Sigmoid colon (tissue), 7 donors: ENCODE measurements around the gene WNT3. TPM values are rescaled to one million over a fixed set of nuclear protein-coding genes. Genes with fewer than 3 reads are reported as not detected.

Experiments used
- DNase-seq: peaks from one replicate; pipeline ENCODE4 v3.0.0-alpha.2; 2019
- H3K27ac ChIP-seq, 4 donors: fragments of 200-600 bp; sonication (generic); one replicate each; pipeline ENCODE4 v1.5.1; 2016 to 2019; ENCODE audit warnings: mild to moderate bottlenecking in 1 of 4
- H3K27me3 ChIP-seq, 3 donors: fragments of 200-600 bp; sonication (generic); one replicate each; pipeline ENCODE4 v1.5.1; 2019; ENCODE audit warnings: mild to moderate bottlenecking in 1 of 3
- H3K36me3 ChIP-seq, 4 donors: fragments of 200-600 bp; sonication (generic); one replicate each; pipeline ENCODE4 v1.5.1; 2016 to 2019
- H3K4me1 ChIP-seq, 4 donors: fragments of 200-600 bp; sonication (generic); one replicate each; pipeline ENCODE4 v1.5.1; 2017 to 2019
- H3K4me3 ChIP-seq, 4 donors: fragments of 200-600 bp; sonication (generic); one replicate each; pipeline ENCODE4 v1.5.1; 2017 to 2019; ENCODE audit warnings: mild to moderate bottlenecking in 2 of 4, moderate library complexity in 1 of 4
- H3K9me3 ChIP-seq, 4 donors: fragments of 200-600 bp in 3 of 4; sonication (generic) in 3 of 4; one replicate each; pipeline versions ENCODE4 v1.5.1 to v1.6.1; 2013 to 2019
- EP300 ChIP-seq, 4 donors: sonication (generic); formaldehyde crosslinking; IDR thresholded peaks; one replicate each; pipeline ENCODE4 v1.6.1; 2017; ENCODE audit warnings: antibody characterized with exemption in 4 of 4
- POLR2A ChIP-seq, 2 donors: fragments of 450-650 bp; IDR thresholded peaks; one replicate each; pipeline ENCODE4 v1.6.1; 2016; ENCODE audit warnings: antibody characterized with exemption in 2 of 2, mild to moderate bottlenecking in 2 of 2, moderate library complexity in 2 of 2
- POLR2AphosphoS5 ChIP-seq, 4 donors: sonication (generic); formaldehyde crosslinking; IDR thresholded peaks; one replicate each; pipeline ENCODE4 v1.6.1; 2017; ENCODE audit warnings: antibody characterized with exemption in 4 of 4
- WGBS, 2 donors: extraction: QIAGEN DNeasy Blood & Tissue Kit; methylation state at CpG; one replicate each; pipeline ENCODE4 v1.1.7; 2013; 5-methylcytosine and 5-hydroxymethylcytosine counted together
- intact Hi-C: fragments of 100-400 bp; cut with DNase I; formaldehyde crosslinking; loops from one replicate; pipeline ENCODE4 v1.15.1; 2023
- polyA plus RNA-seq, 3 donors: library from polyadenylated mRNA; stranded (reverse); fragments of 200-250 nt; gene quantifications; one replicate each; pipeline ENCODE4 v1.2.3, GENCODE V29; 2013
- total RNA-seq, 4 donors: library from RNA; depleted of rRNA; stranded (reverse); fragments of >200 nt; gene quantifications; one replicate each; pipeline ENCODE4 v1.1.0, GENCODE V29; 2016
- TF ChIP-seq, protein P1 (sequence below), 4 experiments: fragments of 450-650 bp in 3 of 4; fragments of 200-600 bp in 1 of 4; IDR thresholded peaks; one replicate each; pipeline ENCODE4 v1.5.1; 2016 to 2019; ENCODE audit warnings: antibody characterized with exemption in 4 of 4, mild to moderate bottlenecking in 3 of 4, moderate library complexity in 2 of 4
- donor health status: healthy with polysubstance abuse.
- donor health status: Bipolar disorder and iron deficiency.
- donor health status: healthy.

The WNT3 gene
- total and polyA plus RNA-seq, 7 donors: under 0.01 to 0.71 (median 0.52) TPM; not detected in 1

DNA sequence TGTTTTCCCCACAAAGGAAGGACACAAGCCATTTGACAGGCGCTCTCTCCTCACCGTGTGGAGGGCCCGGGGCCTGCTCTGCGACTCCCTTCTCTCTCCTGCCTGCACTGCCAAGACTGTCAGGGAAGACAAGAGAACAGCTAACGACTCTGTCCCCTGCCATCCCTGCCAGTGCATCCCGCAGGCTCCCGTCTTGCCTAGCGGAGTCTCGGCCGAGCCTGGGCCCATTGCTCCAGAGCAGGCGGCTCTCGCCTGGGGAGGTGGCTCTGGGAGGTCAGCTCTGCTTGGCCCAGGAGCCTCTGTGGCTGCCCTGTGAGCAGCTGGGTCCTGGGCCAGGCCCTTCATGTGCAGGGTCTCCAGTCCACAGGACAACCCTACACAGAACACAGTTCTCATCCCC, 53.0 kb downstream of the WNT3 start:
- H3K9me3 ChIP-seq: no peaks in the 10 kb centered on the region
- TF ChIP-seq POLR2AphosphoS5 (IDR thresholded peaks at IDR 0.05): no peak
- no peak for TF ChIP-seq POLR2A (IDR thresholded peaks at IDR 0.05)
- TF ChIP-seq, protein P1, sequence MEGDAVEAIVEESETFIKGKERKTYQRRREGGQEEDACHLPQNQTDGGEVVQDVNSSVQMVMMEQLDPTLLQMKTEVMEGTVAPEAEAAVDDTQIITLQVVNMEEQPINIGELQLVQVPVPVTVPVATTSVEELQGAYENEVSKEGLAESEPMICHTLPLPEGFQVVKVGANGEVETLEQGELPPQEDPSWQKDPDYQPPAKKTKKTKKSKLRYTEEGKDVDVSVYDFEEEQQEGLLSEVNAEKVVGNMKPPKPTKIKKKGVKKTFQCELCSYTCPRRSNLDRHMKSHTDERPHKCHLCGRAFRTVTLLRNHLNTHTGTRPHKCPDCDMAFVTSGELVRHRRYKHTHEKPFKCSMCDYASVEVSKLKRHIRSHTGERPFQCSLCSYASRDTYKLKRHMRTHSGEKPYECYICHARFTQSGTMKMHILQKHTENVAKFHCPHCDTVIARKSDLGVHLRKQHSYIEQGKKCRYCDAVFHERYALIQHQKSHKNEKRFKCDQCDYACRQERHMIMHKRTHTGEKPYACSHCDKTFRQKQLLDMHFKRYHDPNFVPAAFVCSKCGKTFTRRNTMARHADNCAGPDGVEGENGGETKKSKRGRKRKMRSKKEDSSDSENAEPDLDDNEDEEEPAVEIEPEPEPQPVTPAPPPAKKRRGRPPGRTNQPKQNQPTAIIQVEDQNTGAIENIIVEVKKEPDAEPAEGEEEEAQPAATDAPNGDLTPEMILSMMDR (IDR thresholded peaks at IDR 0.05): no peak
- TF ChIP-seq EP300 (IDR thresholded peaks at IDR 0.05): no peak
- no peak overlapping the region for H3K27ac ChIP-seq
- H3K4me3 ChIP-seq: no peak overlapping the region
- no peaks in the 10 kb centered on the region for H3K36me3 ChIP-seq
- DNase-seq: no peak
- H3K4me1 ChIP-seq: peaks cover 0 to 13% (median 10%) of the 10 kb centered on the region in 4 donors
- no peaks in the 10 kb centered on the region for H3K27me3 ChIP-seq
- 95% methylated on average over 12 of the region's 12 CpGs for WGBS, 2 donors
- intact Hi-C loops: no loop called here

DNA sequence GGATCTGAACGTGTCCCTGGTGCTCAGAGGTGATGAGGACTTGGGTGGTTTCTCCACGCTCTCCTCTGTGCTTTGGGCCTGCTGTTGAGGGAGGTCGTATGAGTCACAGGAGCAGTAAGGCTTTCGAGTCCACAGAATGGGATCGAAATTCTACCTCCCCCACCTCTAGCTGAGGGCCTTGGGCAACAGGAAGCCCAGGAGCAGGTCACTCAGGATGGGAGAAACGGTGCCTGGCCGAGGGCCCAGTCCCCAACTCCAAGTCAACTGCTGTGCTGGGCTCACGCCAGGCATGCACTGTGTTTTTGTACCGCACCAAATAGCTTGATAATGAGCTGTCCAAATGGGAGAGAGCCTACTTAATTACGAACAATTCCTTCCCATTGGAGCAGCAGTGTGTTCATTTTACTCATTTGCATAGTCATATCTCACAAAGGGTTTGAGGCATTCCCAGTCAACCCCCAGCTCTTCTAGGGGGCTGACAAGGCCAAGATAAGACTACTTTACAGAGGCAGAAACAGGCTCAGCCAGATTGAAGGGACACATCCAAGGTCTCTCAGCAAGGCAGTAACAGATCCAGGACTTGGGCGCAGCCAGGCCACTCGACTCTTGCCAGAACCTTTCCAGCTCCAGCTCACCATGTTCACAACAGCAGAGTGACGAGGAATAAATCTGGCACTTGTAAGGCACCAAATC, 53.6 kb downstream of the WNT3 start:
- peaks cover 0 to 7% (median 5%) of the 10 kb centered on the region in 4 donors for H3K4me1 ChIP-seq
- H3K9me3 ChIP-seq: no peaks in the 10 kb centered on the region
- TF ChIP-seq EP300 (IDR thresholded peaks at IDR 0.05): no peak
- TF ChIP-seq POLR2AphosphoS5 (IDR thresholded peaks at IDR 0.05): no peak
- TF ChIP-seq, protein P1 (IDR thresholded peaks at IDR 0.05): no peak
- TF ChIP-seq POLR2A (IDR thresholded peaks at IDR 0.05): no peak
- intact Hi-C loops: no loop called here
- DNase-seq: no peak
- H3K27ac ChIP-seq: no peak overlapping the region
- WGBS, 2 donors: 81 to 84% methylated on average over 13 of the region's 13 CpGs
- no peaks in the 10 kb centered on the region for H3K27me3 ChIP-seq
- peaks cover 0 to 2% (median 0%) of the 10 kb centered on the region in 4 donors for H3K36me3 ChIP-seq
- no peak overlapping the region for H3K4me3 ChIP-seq

DNA sequence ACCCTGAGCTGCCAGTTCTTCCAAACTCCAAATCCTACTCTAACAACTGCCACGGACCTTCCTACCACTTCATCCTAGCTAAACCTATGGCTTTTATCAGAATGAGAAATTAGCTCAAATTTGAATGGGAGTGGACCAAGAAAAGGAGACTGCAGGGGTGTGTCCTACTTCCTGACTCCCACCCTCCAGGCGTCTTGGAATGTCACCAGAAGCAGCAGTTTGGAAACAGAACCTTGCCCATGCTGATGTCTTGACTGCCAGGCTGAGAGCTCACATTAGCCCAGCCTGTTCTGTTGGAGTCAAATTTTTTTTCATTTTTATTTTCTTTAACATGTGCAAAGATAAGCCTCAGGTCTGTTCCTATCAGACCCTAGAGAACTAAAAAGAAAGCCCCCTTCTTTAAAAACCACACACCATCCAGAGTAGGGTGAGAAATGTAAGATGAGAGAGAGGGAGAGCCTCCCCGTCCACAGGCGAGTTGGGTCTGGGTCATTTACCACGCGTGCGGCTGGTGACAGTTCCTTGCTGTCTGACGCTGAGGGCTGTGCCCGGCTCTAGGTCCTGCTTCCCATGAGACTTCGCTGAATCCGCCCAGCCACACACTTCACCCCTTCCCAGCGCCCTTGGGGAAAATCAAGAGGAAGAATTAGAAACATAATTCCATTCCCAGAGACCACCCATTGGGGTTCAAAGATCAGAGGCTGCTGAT, 54.3 kb downstream of the WNT3 start:
- 91 to 92% methylated on average over 12 of the region's 12 CpGs for WGBS, 2 donors
- Histone ChIP-seq H3K36me3 (peaks cover 0 to 8% (median 0%) of the 10 kb centered on the region in 4 donors), H3K9me3 (no peaks in the 10 kb centered on the region), H3K27me3 (no peaks in the 10 kb centered on the region), H3K27ac (no peak overlapping the region), H3K4me3 (no peak overlapping the region), H3K4me1 (no peaks in the 10 kb centered on the region)
- intact Hi-C loops: no loop called here
- DNase-seq: no peak
- TF ChIP-seq, protein P1 (IDR thresholded peaks at IDR 0.05): no peak
- TF ChIP-seq EP300 (IDR thresholded peaks at IDR 0.05) (no peak), POLR2AphosphoS5 (IDR thresholded peaks at IDR 0.05) (no peak), POLR2A (IDR thresholded peaks at IDR 0.05) (no peak)

DNA sequence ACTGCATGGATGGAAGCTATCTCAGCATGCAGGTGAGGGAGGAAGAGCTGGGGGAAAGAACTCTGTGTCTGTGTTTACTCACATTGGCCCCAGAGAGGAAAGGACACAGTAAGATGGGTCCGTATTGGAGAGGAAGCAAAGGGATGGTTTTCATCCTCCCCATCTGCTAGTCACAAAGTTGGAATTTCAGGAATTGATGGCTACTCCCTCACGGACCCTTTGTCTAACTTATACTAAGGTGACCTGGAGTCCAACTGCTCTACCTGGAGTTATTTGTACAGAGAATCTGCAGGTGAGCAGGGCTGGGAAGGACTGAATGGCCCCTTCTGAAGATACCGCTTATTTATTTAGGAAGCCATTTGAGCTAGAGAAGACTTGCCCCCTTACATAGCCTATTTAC, 55.1 kb downstream of the WNT3 start:
- no peak overlapping the region for H3K4me3 ChIP-seq
- intact Hi-C loops: no loop called here
- no peak for DNase-seq
- TF ChIP-seq, protein P1 (IDR thresholded peaks at IDR 0.05): no peak
- no peak for TF ChIP-seq POLR2A (IDR thresholded peaks at IDR 0.05)
- no peak for TF ChIP-seq POLR2AphosphoS5 (IDR thresholded peaks at IDR 0.05)
- no peak for TF ChIP-seq EP300 (IDR thresholded peaks at IDR 0.05)
- peaks cover 0 to 12% (median 0%) of the 10 kb centered on the region in 4 donors for H3K36me3 ChIP-seq
- H3K9me3 ChIP-seq: no peaks in the 10 kb centered on the region
- no peaks in the 10 kb centered on the region for H3K27me3 ChIP-seq
- no peak overlapping the region for H3K27ac ChIP-seq
- 88 to 90% methylated on average over 3 of the region's 3 CpGs for WGBS, 2 donors
- H3K4me1 ChIP-seq: no peaks in the 10 kb centered on the region
